Ishikawa (cell line): Measurements from ENCODE around the gene MACROD2.

Source experiments
- CEBPB ChIP-seq: IDR thresholded peaks from 2 replicates; pipeline ENCODE4 v1.6.1; 2012
- CREB1 ChIP-seq: IDR thresholded peaks from 2 replicates; pipeline ENCODE4 v1.6.1; 2012; ENCODE audit warnings: low read depth
- EGR1 ChIP-seq: IDR thresholded peaks from 2 replicates; pipeline ENCODE4 v1.6.1; 2012
- EP300 ChIP-seq: IDR thresholded peaks from 2 replicates; pipeline ENCODE4 v1.6.1; 2012; ENCODE audit warnings: borderline replicate concordance
- FOXM1 ChIP-seq: IDR thresholded peaks from 2 replicates; pipeline ENCODE4 v1.6.1; 2012; ENCODE audit warnings: low read depth, borderline replicate concordance
- MAX ChIP-seq: IDR thresholded peaks from 2 replicates; pipeline ENCODE4 v1.6.1; 2012
- NFIC ChIP-seq: IDR thresholded peaks from 2 replicates; pipeline ENCODE4 v1.6.1; 2012
- RAD21 ChIP-seq: IDR thresholded peaks from 2 replicates; pipeline ENCODE4 v1.6.1; 2012; ENCODE audit warnings: low read depth
- REST ChIP-seq: IDR thresholded peaks from 2 replicates; pipeline ENCODE4 v1.6.1; 2012; ENCODE audit warnings: low read depth, mild to moderate bottlenecking
- TAF1 ChIP-seq: IDR thresholded peaks from 2 replicates; pipeline ENCODE4 v1.6.1; 2012; ENCODE audit warnings: low read depth, mild to moderate bottlenecking
- TCF12 ChIP-seq: IDR thresholded peaks from 2 replicates; pipeline ENCODE4 v1.6.1; 2012; ENCODE audit warnings: low read depth
- TEAD4 ChIP-seq: IDR thresholded peaks from 2 replicates; pipeline ENCODE4 v1.6.1; 2012
- YY1 ChIP-seq: IDR thresholded peaks from 2 replicates; pipeline ENCODE4 v1.6.1; 2012; ENCODE audit warnings: low read depth
- ZBTB7A ChIP-seq: IDR thresholded peaks from 2 replicates; pipeline ENCODE4 v1.6.1; 2012; ENCODE audit warnings: low read depth
- TF ChIP-seq, protein P1 (sequence below): IDR thresholded peaks from 2 replicates; pipeline ENCODE4 v1.6.1; 2012

Gene MACROD2

DNA sequence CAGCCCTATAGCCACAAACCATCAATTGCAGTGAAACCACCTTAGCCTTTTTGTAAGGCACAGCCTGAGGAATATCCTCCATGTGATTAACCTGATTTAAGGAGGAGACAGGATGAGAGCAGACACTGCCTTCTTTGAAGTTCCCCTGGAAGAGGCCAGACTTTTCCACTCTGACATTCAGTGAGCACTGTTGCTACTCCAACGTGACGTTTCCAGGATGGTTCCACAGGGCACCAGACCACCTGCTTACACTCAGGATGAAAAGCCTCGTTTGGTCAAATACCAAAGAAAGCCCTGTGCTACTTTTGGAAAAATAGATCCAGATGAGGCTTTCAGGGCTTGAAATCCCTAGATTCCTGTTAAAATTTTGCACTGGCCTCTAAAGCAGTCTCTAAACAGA, 1444.2 kb downstream of the MACROD2 start:
- TF ChIP-seq RAD21 (no peak), YY1 (no peak), EGR1 (no peak), FOXM1 (no peak), ZBTB7A (no peak), TAF1 (no peak), REST (no peak), MAX (no peak), TEAD4 (no peak), EP300 (no peak), CREB1 (no peak), TCF12 (no peak), NFIC (no peak), CEBPB (no peak)
- TF ChIP-seq, protein P1, sequence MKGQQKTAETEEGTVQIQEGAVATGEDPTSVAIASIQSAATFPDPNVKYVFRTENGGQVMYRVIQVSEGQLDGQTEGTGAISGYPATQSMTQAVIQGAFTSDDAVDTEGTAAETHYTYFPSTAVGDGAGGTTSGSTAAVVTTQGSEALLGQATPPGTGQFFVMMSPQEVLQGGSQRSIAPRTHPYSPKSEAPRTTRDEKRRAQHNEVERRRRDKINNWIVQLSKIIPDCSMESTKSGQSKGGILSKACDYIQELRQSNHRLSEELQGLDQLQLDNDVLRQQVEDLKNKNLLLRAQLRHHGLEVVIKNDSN: no peak

DNA sequence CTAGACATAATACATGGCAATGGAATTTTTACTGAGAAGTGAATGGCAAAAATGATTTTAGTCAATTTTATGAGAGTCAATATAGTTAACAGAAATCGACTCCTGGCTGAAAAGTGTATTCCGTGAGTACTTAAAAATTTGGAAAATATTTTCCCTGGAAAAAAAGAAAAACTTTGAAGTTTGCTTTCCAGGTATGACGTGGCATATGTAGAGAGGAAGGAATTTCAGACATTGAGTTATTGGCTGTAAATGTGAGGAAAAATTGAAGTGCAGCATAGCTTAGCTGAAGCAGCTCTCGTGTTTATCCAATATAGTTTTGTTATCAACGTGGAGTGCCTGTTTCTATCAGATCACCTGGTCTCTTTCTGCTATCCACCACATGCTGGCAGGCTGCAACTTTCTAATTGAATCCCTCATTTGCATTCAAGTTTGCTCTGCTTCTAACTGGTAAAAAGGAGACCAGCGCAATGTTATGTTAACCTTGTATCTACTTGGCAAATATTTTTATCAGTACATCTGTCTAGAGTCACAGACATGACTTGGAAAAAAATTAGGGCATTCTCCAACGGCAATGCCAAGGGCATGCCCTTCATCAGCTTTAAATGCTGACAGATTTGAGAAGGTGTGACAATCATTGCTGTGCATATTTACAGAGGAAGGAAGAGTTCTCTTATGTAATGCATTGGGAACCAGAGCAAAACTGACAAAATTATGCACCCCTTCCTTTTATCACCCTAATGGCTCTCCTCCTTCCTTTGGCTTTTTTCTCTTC, 1444.9 kb downstream of the MACROD2 start:
- no peak for TF ChIP-seq CREB1
- TF ChIP-seq, protein P1: no peak
- no peak for TF ChIP-seq TEAD4
- no peak for TF ChIP-seq CEBPB
- TF ChIP-seq YY1: no peak
- no peak for TF ChIP-seq RAD21
- TF ChIP-seq EGR1: no peak
- no peak for TF ChIP-seq REST
- TF ChIP-seq ZBTB7A: no peak
- no peak for TF ChIP-seq EP300
- no peak for TF ChIP-seq TAF1
- no peak for TF ChIP-seq MAX
- no peak for TF ChIP-seq NFIC
- TF ChIP-seq TCF12: no peak

DNA sequence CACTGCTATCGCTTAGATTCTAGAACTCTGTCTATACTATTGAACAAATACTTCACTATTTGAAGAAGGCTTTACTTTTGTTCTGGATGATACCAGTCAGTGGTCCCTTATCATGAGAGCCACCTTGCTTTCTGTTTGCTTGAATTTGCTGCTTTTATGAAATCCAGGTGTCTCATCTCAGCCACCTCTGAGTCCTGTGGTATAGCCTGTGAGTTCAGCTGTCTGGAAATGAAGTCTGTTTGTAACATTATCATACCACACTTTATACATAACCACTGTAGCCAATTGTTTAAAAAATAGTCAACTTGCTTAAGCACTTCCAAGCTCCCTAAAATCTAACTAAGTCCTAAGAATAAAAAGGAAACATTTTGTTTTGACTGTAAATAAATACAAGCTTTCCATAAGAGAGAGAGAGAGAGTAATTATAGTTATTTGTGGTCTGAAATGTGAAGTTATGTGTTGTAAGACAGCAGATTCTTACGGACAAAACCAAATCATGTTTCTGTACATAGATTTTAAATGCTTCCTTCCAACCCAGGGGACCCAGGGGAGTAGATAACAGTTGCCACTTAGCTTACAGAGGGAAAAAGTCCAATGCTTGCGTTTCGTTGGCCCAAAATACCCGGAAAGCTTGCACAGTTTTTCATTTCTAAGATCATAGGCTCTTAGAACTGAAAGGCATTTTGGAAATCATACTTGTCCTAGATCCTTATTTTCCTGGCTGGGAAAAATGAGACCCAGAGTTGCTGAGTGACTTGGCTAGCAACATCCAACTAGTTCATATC, 1449.9 kb downstream of the MACROD2 start:
- TF ChIP-seq FOXM1: no peak
- TF ChIP-seq RAD21: no peak
- TF ChIP-seq ZBTB7A: no peak
- no peak for TF ChIP-seq NFIC
- TF ChIP-seq TAF1: no peak

- TF ChIP-seq, protein P1: no peak
- TF ChIP-seq MAX (no peak), CEBPB (no peak), TCF12 (no peak), CREB1 (no peak), FOXM1 (no peak), TEAD4 (no peak), NFIC (no peak), ZBTB7A (no peak)
Observed at GRCh38 chr20:15446373-15446772, 1451.1 kb downstream of the MACROD2 start.

DNA sequence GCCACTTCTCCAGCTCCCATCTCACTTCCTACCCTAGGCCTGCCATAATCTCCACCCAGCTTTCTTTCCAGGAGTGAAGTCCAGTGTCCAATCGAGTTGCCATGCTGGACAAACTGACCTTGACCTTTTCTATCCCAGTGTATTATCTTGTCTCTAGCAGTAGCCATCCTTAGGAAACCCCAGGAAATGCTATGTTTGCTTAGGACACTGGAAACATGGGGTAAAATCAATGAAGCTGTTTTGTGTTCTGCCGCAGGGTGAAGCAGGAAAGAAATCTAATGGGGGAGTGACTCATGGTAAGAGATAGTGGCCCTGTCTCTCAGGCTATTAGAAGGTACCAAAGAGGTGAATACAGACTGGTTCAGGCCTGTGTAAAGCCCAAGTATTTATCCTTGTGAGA, 1452.2 kb downstream of the MACROD2 start:
- TF ChIP-seq YY1 (no peak), CEBPB (no peak), MAX (no peak)
